GM12874 (cell line): Measurements from ENCODE around the gene PPM1L.

Experiments used
- CTCF ChIP-seq: IDR thresholded peaks from 2 replicates; pipeline ENCODE4 v1.5.1; 2011; ENCODE audit warnings: low read depth, mild to moderate bottlenecking, control low read depth, low read length, moderate library complexity; ENCODE audit not compliant: insufficient read depth

The PPM1L gene

GRCh38 chr3:160945336-160945735, 189.3 kb downstream of the PPM1L start:
- no peak for TF ChIP-seq CTCF

- no peak for TF ChIP-seq CTCF
Measured at GRCh38 chr3:160948273-160948672, 192.2 kb downstream of the PPM1L start.

DNA sequence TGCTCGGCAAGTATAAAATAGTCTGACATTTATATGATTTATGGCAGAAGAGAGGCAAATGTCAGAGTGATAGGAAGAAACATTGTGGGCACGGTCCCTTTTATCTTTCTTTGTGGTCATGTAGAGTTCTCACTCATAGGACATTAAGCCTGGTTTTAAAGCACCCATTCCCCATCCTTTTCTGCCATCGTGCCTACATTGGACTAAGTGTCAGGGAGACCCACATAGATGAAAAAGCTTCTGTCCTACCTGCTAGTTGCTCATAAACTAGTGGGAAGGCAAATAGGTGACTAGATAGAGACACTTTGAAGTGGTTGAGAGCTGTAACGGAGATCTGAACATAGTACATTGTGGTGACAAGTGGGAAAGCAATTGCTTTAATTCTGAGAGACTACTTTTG, 193.4 kb downstream of the PPM1L start:
- no peak for TF ChIP-seq CTCF

GRCh38 chr3:160950542-160950941, 194.5 kb downstream of the PPM1L start:
- TF ChIP-seq CTCF, result no peak

DNA sequence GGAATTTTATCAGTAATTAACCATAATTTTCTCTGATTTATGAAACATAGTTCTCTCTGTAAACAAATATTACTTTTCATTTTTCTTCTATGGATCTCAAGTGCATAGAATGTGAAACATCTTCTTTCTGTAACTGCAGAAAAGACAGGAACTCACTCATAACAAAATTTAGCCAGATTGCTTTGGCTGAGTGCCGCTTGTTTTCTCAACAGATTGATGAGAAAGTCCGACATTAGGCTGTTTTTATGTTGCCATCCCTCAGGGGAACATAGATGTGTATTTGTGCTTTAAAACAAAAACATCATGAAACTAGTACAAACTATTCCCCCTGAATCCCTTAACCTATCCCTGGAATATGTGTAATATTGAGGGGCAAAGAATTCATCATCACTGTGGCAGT, 194.9 kb downstream of the PPM1L start:
- TF ChIP-seq CTCF, result no peak

DNA sequence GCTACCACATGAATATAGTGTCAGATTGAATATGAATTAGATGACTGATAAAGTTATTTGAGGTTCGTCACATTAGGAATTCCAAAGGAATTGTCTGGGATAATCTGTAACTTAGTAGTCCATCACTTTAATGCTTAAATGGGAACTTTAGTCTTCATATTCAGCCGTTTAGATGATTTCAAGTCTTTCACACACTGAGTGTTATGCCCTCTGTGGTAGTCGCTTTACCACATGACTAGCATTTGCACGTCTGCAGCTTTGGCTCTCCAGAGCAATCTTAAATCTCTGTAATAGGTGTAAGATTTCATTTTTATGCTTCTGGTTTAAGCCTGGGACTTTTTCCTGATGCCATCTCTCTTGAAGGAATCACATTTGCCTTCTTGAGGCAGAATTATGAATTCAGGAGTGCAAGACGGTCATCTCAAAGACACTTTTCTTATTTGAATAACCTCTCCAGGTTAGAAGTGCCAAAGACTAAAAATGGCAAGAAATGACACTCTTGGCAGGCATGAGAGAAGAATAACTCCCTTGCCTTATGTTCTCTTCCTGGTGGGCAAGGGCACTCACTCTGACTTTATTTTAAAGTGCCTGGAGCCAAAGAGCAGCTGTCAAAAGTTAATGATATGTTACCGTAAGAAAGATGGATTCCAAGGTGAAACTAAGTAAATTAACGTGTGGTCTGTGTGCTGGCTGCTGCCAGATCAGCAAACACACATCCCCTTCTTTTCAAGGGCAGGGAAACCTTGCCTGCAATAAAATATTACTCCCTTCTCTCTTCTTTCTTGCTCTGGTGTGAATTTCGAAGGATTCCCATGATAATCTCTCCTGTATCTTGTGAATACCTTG, 195.8 kb downstream of the PPM1L start:
- TF ChIP-seq CTCF, result no peak

GRCh38 chr3:160953686-160954085, 197.7 kb downstream of the PPM1L start:
- TF ChIP-seq CTCF, result no peak
